RPMI7951 (cell line): Measurements from ENCODE around the gene FIP1L1. TPM values are rescaled to one million over a fixed set of nuclear protein-coding genes. Genes with fewer than 3 reads are reported as not detected.
A peak's percentile ranks its signal among the peaks of the same experiment; 100 is the strongest.

Experiments used
- DNase-seq: peaks from one replicate; pipeline ENCODE4 v3.0.0-alpha.2; 2012; ENCODE audit warnings: low read depth
- total RNA-seq: library from RNA; depleted of rRNA; stranded (reverse); fragments of >200 nt; shearing (Covaris generic); gene quantifications from 2 replicates; pipeline ENCODE4 v1.2.3, GENCODE V29; 2014; rRNA removed

The FIP1L1 gene
- total RNA-seq, 1 experiment from 2014 or later: 52.7 TPM

- no peak for DNase-seq
These were observed 124.1 kb downstream of the FIP1L1 start for GRCh38 chr4:53501561-53501960.

GRCh38 chr4:53502094-53502493 lies 124.7 kb downstream of the FIP1L1 start:
- no peak for DNase-seq

- no peak for DNase-seq
These were observed 128.5 kb downstream of the FIP1L1 start for GRCh38 chr4:53505947-53506346.

- DNase-seq: no peak
These were observed 129.6 kb downstream of the FIP1L1 start for GRCh38 chr4:53507058-53507457.

GRCh38 chr4:53507671-53508286 lies 130.3 kb downstream of the FIP1L1 start:
- peak; percentile 96 for DNase-seq

- peak; percentile 84 for DNase-seq
These were observed 131.0 kb downstream of the FIP1L1 start for GRCh38 chr4:53508446-53508845.

- DNase-seq: no peak
These were observed 132.9 kb downstream of the FIP1L1 start for GRCh38 chr4:53510321-53510720.

Other genes with a start within 250 kb of the FIP1L1 start
- gene SCFD2, start 11.6 kb upstream of the FIP1L1 start, total RNA-seq: 26.9 and 27.6 TPM in 2 replicates
- 5.0 and 5.3 TPM in 2 replicates for gene LNX1, start 213.8 kb downstream of the FIP1L1 start, total RNA-seq